PC-3 (cell line): ENCODE results near the gene GPC3. TPM values are rescaled to one million over a fixed set of nuclear protein-coding genes. Genes with fewer than 3 reads are reported as not detected.

Experiments used
- ATAC-seq: fragments of 200-7000 bp; cut with Tn5 transposase; 2 replicates; pipeline ENCODE4 v1.9.1; 2020; ENCODE audit warnings: mild to moderate bottlenecking, moderate library complexity
- BruUV-seq: library from RNA; stranded (reverse); fragments of 400-500 nt; replicated peaks from 2 replicates; lab custom pipeline; 2021; lab: Mats Ljungman, UMichigan
- CTCF ChIA-PET: fragments of 300-600 bp; sonication (Branson Sonifier 250); formaldehyde crosslinking; loops from one replicate; lab custom pipeline; 2022; ENCODE audit warnings: antibody characterized with exemption; lab: Charles Lee
- POLR2A ChIA-PET: fragments of 300-600 bp; sonication (Branson Sonifier 250); formaldehyde crosslinking; loops from one replicate; lab custom pipeline; 2022; ENCODE audit warnings: antibody characterized with exemption; ENCODE audit not compliant: unreplicated experiment; lab: Charles Lee
- DNase-seq: peaks from one replicate; pipeline ENCODE4 v3.0.0-alpha.2; 2015
- H2AFZ ChIP-seq: fragments of 300-600 bp; sonication (generic); 2 replicates; pipeline ENCODE4 v1.6.0; 2016; ENCODE audit warnings: antibody characterized with exemption, low read length
- H3F3A ChIP-seq: fragments of 300-600 bp; sonication (generic); one replicate; pipeline ENCODE4 v1.6.0; 2017; ENCODE audit warnings: antibody characterized with exemption, low read length, control low read depth, mild to moderate bottlenecking; ENCODE audit not compliant: unreplicated experiment
- H3K27ac ChIP-seq: fragments of 300-600 bp; sonication (generic); 2 replicates; pipeline ENCODE4 v1.5.1; 2016; ENCODE audit warnings: mild to moderate bottlenecking, low read length
- H3K27me3 ChIP-seq: fragments of 300-600 bp; sonication (generic); 2 replicates; pipeline ENCODE4 v1.6.1; 2016; ENCODE audit warnings: low read length, mixed read lengths
- H3K36me3 ChIP-seq: fragments of 300-600 bp; sonication (generic); 2 replicates; pipeline ENCODE4 v1.6.1; 2016; ENCODE audit warnings: low read depth, mixed run types, low read length, mixed read lengths
- H3K4me1 ChIP-seq: fragments of 300-600 bp; sonication (generic); 2 replicates; pipeline ENCODE4 v1.5.1; 2016; ENCODE audit warnings: low read length; ENCODE audit not compliant: insufficient read depth
- H3K4me2 ChIP-seq: fragments of 300-600 bp; sonication (generic); 2 replicates; pipeline ENCODE4 v1.6.0; 2016; ENCODE audit warnings: low read length
- H3K4me3 ChIP-seq: fragments of 300-600 bp; sonication (generic); 2 replicates; pipeline ENCODE4 v1.5.1; 2016; ENCODE audit warnings: mild to moderate bottlenecking, low read length, mixed read lengths
- H3K79me2 ChIP-seq: fragments of 300-600 bp; sonication (generic); 2 replicates; pipeline ENCODE4 v1.6.1; 2017; ENCODE audit warnings: low read length, mixed read lengths
- H3K9ac ChIP-seq: fragments of 300-600 bp; sonication (generic); 2 replicates; pipeline ENCODE4 v1.6.0; 2016; ENCODE audit warnings: mild to moderate bottlenecking, low read length
- H3K9me2 ChIP-seq: fragments of 300-600 bp; sonication (generic); replicated peaks from 2 replicates; pipeline ENCODE4 v1.6.1; 2016; ENCODE audit warnings: mixed run types, low read length, mixed read lengths
- H3K9me3 ChIP-seq: fragments of 300-600 bp; sonication (generic); 2 replicates; pipeline ENCODE4 v1.6.1; 2016; ENCODE audit warnings: low read length, mixed read lengths
- H4K20me1 ChIP-seq: fragments of 300-600 bp; sonication (generic); 2 replicates; pipeline ENCODE4 v1.6.1; 2016; ENCODE audit warnings: low read length, mixed read lengths
- EZH2 ChIP-seq: fragments of 300-600 bp; sonication (generic); IDR thresholded peaks from one replicate; pipeline ENCODE4 v1.6.1; 2017; ENCODE audit warnings: antibody characterized with exemption, mild to moderate bottlenecking, low read length; ENCODE audit not compliant: unreplicated experiment
- EZH2phosphoT487 ChIP-seq: fragments of 300-600 bp; sonication (generic); IDR thresholded peaks from 2 replicates; pipeline ENCODE4 v1.6.1; 2018; ENCODE audit warnings: mild to moderate bottlenecking, antibody characterized with exemption, low read length, borderline replicate concordance
- intact Hi-C: fragments of 100-400 bp; cut with micrococcal nuclease; formaldehyde crosslinking; loops from 2 replicates; pipeline ENCODE4 v1.9.0; 2023
- total RNA-seq: library from RNA; depleted of rRNA; stranded (reverse); fragments of >200 nt; gene quantifications from 2 replicates; pipeline ENCODE4 v1.2.3, GENCODE V29; 2014
- TF ChIP-seq, protein P1 (sequence below): fragments of 300-600 bp; sonication (generic); conservative IDR thresholded peaks from 2 replicates; pipeline ENCODE4 v1.5.1; 2017; ENCODE audit warnings: antibody characterized with exemption, low read depth, mild to moderate bottlenecking, low read length

Gene GPC3
- total RNA-seq, 1 experiment from 2014 or later, result not detected

- POLR2A ChIA-PET, result interaction anchor here (0.5 to 0.9 kb wide), 2 partner anchors 88 to 215 kb away, joined by 3 to 4 read pairs; no protein-coding TSS in a partner anchor
- H3K4me2 ChIP-seq, result no peak overlapping the region
- no peak overlapping the region for H3K27ac ChIP-seq
- H3K9me2 ChIP-seq, result no peaks in the 10 kb centered on the region
- no peak overlapping the region for H3K9ac ChIP-seq
- no peak overlapping the region for H2AFZ ChIP-seq
- no peak for ATAC-seq
- no peaks in the 10 kb centered on the region for H3K27me3 ChIP-seq
- no peaks in the 10 kb centered on the region for H4K20me1 ChIP-seq
- no peak overlapping the region for H3K4me3 ChIP-seq
- H3K79me2 ChIP-seq, result no peaks in the 10 kb centered on the region
- no peaks in the 10 kb centered on the region for H3F3A ChIP-seq
- TF ChIP-seq, protein P1, sequence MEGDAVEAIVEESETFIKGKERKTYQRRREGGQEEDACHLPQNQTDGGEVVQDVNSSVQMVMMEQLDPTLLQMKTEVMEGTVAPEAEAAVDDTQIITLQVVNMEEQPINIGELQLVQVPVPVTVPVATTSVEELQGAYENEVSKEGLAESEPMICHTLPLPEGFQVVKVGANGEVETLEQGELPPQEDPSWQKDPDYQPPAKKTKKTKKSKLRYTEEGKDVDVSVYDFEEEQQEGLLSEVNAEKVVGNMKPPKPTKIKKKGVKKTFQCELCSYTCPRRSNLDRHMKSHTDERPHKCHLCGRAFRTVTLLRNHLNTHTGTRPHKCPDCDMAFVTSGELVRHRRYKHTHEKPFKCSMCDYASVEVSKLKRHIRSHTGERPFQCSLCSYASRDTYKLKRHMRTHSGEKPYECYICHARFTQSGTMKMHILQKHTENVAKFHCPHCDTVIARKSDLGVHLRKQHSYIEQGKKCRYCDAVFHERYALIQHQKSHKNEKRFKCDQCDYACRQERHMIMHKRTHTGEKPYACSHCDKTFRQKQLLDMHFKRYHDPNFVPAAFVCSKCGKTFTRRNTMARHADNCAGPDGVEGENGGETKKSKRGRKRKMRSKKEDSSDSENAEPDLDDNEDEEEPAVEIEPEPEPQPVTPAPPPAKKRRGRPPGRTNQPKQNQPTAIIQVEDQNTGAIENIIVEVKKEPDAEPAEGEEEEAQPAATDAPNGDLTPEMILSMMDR, result no peak
- TF ChIP-seq EZH2phosphoT487 (no peak), EZH2 (no peak)
- CTCF ChIA-PET, result interaction anchor here (0.6 to 1.2 kb wide), 6 partner anchors 12 to 86 kb away, joined by 3 to 6 read pairs (median 3); no protein-coding TSS in a partner anchor
- no TSS peak for BruUV-seq
- no peaks in the 10 kb centered on the region for H3K9me3 ChIP-seq
- intact Hi-C loops, result loop anchor here (1.0 to 2.0 kb wide), 3 partner anchors 29 to 142 kb away; no protein-coding TSS in a partner anchor
- peaks cover 17% of the 10 kb centered on the region; the same call in 1 of the 2 replicates for H3K4me1 ChIP-seq
- DNase-seq, result no peak
- no peaks in the 10 kb centered on the region for H3K36me3 ChIP-seq
These were observed 287.7 kb downstream of the GPC3 start for GRCh38 chrX:133697656-133698055.

- Histone ChIP-seq H3K4me2 (no peak overlapping the region), H3K4me1 (no peaks in the 10 kb centered on the region), H3K27me3 (no peaks in the 10 kb centered on the region), H3K9me2 (no peaks in the 10 kb centered on the region), H3K4me3 (no peak overlapping the region), H3K36me3 (no peaks in the 10 kb centered on the region), H2AFZ (no peak overlapping the region), H3K9me3 (no peaks in the 10 kb centered on the region), H3K27ac (no peak overlapping the region), H3K79me2 (no peaks in the 10 kb centered on the region), H4K20me1 (no peaks in the 10 kb centered on the region), H3K9ac (no peak overlapping the region), H3F3A (no peaks in the 10 kb centered on the region)
- POLR2A ChIA-PET, result interaction anchor here (0.6 kb wide), 1 partner anchor 13 kb away, joined by 4 read pairs; no protein-coding TSS in a partner anchor
- DNase-seq (no peak), ATAC-seq (no peak)
- CTCF ChIA-PET, result no interaction called here
- BruUV-seq, result no TSS peak
- TF ChIP-seq EZH2phosphoT487 (no peak), EZH2 (no peak)
- TF ChIP-seq, protein P1, result no peak
- intact Hi-C loops, result no loop called here
These were observed 295.3 kb downstream of the GPC3 start for GRCh38 chrX:133689997-133690599.

DNA sequence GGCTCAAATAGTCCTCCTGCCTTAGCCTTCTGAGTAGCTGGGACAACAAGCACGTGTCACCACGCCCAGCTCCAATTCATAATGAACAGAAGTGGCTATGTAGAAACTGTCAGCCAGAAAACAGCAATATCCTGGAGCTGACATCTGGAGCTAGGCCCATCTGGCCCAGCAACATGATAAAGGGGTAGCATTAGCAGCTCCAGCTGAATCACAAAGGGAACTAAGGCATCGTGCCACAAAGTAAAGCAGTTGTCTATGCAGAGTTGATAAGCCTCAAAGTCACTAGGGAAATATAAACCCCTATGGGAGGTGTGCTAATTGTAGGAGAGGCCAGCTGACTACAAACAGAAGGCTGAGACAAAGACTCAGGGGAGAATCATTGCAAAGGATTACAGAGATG, 299.6 kb downstream of the GPC3 start:
- Histone ChIP-seq H3K27ac (no peak overlapping the region), H3K4me1 (no peaks in the 10 kb centered on the region), H4K20me1 (no peaks in the 10 kb centered on the region), H3K9ac (no peak overlapping the region), H3K4me2 (no peak overlapping the region), H3F3A (no peaks in the 10 kb centered on the region), H3K79me2 (no peaks in the 10 kb centered on the region), H3K27me3 (no peaks in the 10 kb centered on the region), H3K9me2 (no peaks in the 10 kb centered on the region), H2AFZ (no peak overlapping the region), H3K36me3 (no peaks in the 10 kb centered on the region), H3K9me3 (no peaks in the 10 kb centered on the region), H3K4me3 (no peak overlapping the region)
- BruUV-seq, result no TSS peak
- ChIA-PET CTCF (interaction anchor here (1.6 kb wide), 1 partner anchor 12 kb away, joined by 4 read pairs; no protein-coding TSS in a partner anchor), POLR2A (no interaction called here)
- intact Hi-C loops, result no loop called here
- DNase-seq (no peak), ATAC-seq (no peak)
- no peak for TF ChIP-seq EZH2phosphoT487
- TF ChIP-seq, protein P1, result no peak
- TF ChIP-seq EZH2, result no peak
